NB4 (cell line): ENCODE results near the gene KDM4C.

Source experiments
- DNase-seq: peaks from one replicate; pipeline ENCODE4 v3.0.0; 2010; ENCODE audit warnings: low read depth
- H3K4me3 ChIP-seq: one replicate; pipeline ENCODE4 v1.5.1; 2011; ENCODE audit warnings: mild to moderate bottlenecking, low read depth, low read length, moderate library complexity
- MYC ChIP-seq: IDR thresholded peaks from 2 replicates; pipeline ENCODE4 v1.6.1; 2011; ENCODE audit warnings: low read depth, low read length
- POLR2A ChIP-seq: IDR thresholded peaks from 2 replicates; pipeline ENCODE4 v1.6.1; 2011; ENCODE audit warnings: mild to moderate bottlenecking; ENCODE audit not compliant: insufficient read length; ENCODE audit errors: extremely low read depth
- TF ChIP-seq, protein P1 (sequence below): IDR thresholded peaks from 2 replicates; pipeline ENCODE4 v1.6.1; 2011; ENCODE audit warnings: low read depth, low read length
- TF ChIP-seq, protein P2 (sequence below): IDR thresholded peaks from one replicate; pipeline ENCODE4 v1.5.1; 2012; ENCODE audit warnings: low read depth, low read length

Gene KDM4C

DNA sequence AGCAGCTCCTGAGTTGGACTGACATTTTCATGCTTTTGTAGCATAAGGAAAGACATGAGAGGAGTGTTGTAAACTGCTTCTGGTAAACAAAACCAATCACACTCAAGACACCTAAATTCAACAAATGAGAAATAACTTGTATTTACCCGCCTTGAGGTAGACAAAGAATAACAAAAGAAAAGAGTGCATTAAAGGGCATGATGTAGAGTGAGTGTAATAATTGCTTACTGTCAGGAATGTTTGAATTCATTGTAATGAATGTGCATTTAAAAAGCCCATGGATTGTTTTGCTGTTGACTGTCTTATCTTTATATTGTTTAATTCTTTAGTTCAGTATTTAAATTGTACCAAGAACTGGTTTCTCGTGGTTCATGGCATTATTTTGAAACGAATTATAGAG, 61.8 kb downstream of the KDM4C start:
- H3K4me3 ChIP-seq: no peak overlapping the region
- DNase-seq: no peak
- TF ChIP-seq, protein P1, sequence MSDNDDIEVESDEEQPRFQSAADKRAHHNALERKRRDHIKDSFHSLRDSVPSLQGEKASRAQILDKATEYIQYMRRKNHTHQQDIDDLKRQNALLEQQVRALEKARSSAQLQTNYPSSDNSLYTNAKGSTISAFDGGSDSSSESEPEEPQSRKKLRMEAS: no peak
- no peak for TF ChIP-seq POLR2A
- TF ChIP-seq, protein P2, sequence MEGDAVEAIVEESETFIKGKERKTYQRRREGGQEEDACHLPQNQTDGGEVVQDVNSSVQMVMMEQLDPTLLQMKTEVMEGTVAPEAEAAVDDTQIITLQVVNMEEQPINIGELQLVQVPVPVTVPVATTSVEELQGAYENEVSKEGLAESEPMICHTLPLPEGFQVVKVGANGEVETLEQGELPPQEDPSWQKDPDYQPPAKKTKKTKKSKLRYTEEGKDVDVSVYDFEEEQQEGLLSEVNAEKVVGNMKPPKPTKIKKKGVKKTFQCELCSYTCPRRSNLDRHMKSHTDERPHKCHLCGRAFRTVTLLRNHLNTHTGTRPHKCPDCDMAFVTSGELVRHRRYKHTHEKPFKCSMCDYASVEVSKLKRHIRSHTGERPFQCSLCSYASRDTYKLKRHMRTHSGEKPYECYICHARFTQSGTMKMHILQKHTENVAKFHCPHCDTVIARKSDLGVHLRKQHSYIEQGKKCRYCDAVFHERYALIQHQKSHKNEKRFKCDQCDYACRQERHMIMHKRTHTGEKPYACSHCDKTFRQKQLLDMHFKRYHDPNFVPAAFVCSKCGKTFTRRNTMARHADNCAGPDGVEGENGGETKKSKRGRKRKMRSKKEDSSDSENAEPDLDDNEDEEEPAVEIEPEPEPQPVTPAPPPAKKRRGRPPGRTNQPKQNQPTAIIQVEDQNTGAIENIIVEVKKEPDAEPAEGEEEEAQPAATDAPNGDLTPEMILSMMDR: no peak
- TF ChIP-seq MYC: no peak

DNA sequence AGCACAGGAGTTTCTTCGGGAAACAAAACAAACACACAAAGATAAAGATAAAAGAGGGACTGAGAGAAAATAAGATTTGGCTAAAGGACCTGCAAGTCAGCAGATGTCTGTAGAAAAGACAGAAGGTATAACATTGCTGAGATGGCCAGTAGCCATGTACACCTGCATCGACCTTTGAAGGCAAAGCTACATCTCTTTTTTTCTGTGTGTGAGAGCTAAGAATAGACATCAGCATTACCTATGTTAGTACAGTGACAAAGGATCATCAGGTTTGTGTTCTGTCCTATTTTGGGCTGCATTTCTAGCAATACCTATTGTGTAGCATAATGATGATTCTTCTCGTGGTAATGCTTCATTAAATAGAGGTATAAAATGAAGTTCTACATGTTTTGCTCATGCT, 64.9 kb downstream of the KDM4C start:
- no peak overlapping the region for H3K4me3 ChIP-seq
- no peak for DNase-seq
- TF ChIP-seq MYC: no peak
- TF ChIP-seq, protein P1: no peak
- no peak for TF ChIP-seq POLR2A
- TF ChIP-seq, protein P2: no peak

- no peak overlapping the region for H3K4me3 ChIP-seq
- TF ChIP-seq POLR2A: no peak
- TF ChIP-seq, protein P1: 0 out of 2 replicates have a peak, but pooled peaks have one; percentile 22
- TF ChIP-seq, protein P2: peak; percentile 92
- 0 out of 2 replicates have a peak, but pooled peaks have one; percentile 0 for TF ChIP-seq MYC
- peak; percentile 82 for DNase-seq
Observed at GRCh38 chr9:6827439-6828145, 69.8 kb downstream of the KDM4C start.

DNA sequence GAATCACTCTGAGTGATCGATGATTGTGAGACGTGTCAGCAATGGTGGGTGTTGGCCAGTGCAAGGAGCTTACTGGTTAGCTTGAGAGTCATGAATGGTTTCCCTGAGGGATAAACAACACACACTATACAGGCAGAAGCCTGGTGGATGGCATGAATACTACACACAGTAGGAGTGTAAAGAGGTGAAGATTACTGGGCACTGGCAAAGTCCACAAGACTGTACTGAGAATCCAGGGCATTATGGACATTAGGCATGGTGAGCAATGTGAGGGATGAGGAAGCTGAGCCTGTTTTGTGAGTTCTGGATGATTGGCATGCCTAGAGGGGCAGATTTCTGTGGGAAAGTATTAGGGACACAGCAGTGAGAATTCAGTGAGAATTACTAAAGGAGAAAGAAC, 71.3 kb downstream of the KDM4C start:
- no peak for DNase-seq
- H3K4me3 ChIP-seq: no peak overlapping the region
- TF ChIP-seq, protein P1: no peak
- TF ChIP-seq POLR2A: no peak
- TF ChIP-seq, protein P2: no peak
- TF ChIP-seq MYC: no peak

DNA sequence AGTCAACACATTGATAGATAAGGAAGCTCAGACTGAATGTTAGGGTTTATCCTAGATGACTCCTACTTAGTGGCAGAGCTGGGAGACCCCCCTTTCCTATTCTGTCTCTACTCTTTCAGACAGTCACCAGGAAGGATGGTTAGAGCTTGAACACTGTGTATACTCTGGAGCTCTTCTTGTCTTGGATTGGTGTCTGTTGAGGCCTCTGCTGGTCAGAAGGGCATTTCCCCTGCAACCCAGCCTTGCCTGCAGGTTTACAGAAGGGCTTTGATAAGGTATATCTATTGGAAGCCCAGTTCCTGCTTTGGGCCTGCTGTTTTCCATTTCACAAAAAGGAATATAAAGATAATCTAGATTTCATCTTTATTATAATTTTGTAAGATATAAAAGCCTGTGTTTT, 71.8 kb downstream of the KDM4C start:
- no peak overlapping the region for H3K4me3 ChIP-seq
- no peak for DNase-seq
- TF ChIP-seq POLR2A: no peak
- TF ChIP-seq, protein P2: no peak
- TF ChIP-seq, protein P1: no peak
- no peak for TF ChIP-seq MYC
